PC-3 (cell line): Measurements from ENCODE around the gene CYTH2. TPM values are rescaled to one million over a fixed set of nuclear protein-coding genes. Genes with fewer than 3 reads are reported as not detected.

ENCODE experiments used
- ATAC-seq: fragments of 200-7000 bp; cut with Tn5 transposase; 2 replicates; pipeline ENCODE4 v1.9.1; 2020; ENCODE audit warnings: mild to moderate bottlenecking, moderate library complexity
- BruUV-seq: library from RNA; stranded (reverse); fragments of 400-500 nt; replicated peaks from 2 replicates; lab custom pipeline; 2021; lab: Mats Ljungman, UMichigan
- CTCF ChIA-PET: fragments of 300-600 bp; sonication (Branson Sonifier 250); formaldehyde crosslinking; loops from one replicate; lab custom pipeline; 2022; ENCODE audit warnings: antibody characterized with exemption; lab: Charles Lee
- POLR2A ChIA-PET: fragments of 300-600 bp; sonication (Branson Sonifier 250); formaldehyde crosslinking; loops from one replicate; lab custom pipeline; 2022; ENCODE audit warnings: antibody characterized with exemption; ENCODE audit not compliant: unreplicated experiment; lab: Charles Lee
- DNase-seq: peaks from one replicate; pipeline ENCODE4 v3.0.0-alpha.2; 2015
- H2AFZ ChIP-seq: fragments of 300-600 bp; sonication (generic); 2 replicates; pipeline ENCODE4 v1.6.0; 2016; ENCODE audit warnings: antibody characterized with exemption, low read length
- H3F3A ChIP-seq: fragments of 300-600 bp; sonication (generic); one replicate; pipeline ENCODE4 v1.6.0; 2017; ENCODE audit warnings: antibody characterized with exemption, low read length, control low read depth, mild to moderate bottlenecking; ENCODE audit not compliant: unreplicated experiment
- H3K27ac ChIP-seq: fragments of 300-600 bp; sonication (generic); 2 replicates; pipeline ENCODE4 v1.5.1; 2016; ENCODE audit warnings: mild to moderate bottlenecking, low read length
- H3K27me3 ChIP-seq: fragments of 300-600 bp; sonication (generic); 2 replicates; pipeline ENCODE4 v1.6.1; 2016; ENCODE audit warnings: low read length, mixed read lengths
- H3K36me3 ChIP-seq: fragments of 300-600 bp; sonication (generic); 2 replicates; pipeline ENCODE4 v1.6.1; 2016; ENCODE audit warnings: low read depth, mixed run types, low read length, mixed read lengths
- H3K4me1 ChIP-seq: fragments of 300-600 bp; sonication (generic); 2 replicates; pipeline ENCODE4 v1.5.1; 2016; ENCODE audit warnings: low read length; ENCODE audit not compliant: insufficient read depth
- H3K4me2 ChIP-seq: fragments of 300-600 bp; sonication (generic); 2 replicates; pipeline ENCODE4 v1.6.0; 2016; ENCODE audit warnings: low read length
- H3K4me3 ChIP-seq: fragments of 300-600 bp; sonication (generic); 2 replicates; pipeline ENCODE4 v1.5.1; 2016; ENCODE audit warnings: mild to moderate bottlenecking, low read length, mixed read lengths
- H3K79me2 ChIP-seq: fragments of 300-600 bp; sonication (generic); 2 replicates; pipeline ENCODE4 v1.6.1; 2017; ENCODE audit warnings: low read length, mixed read lengths
- H3K9ac ChIP-seq: fragments of 300-600 bp; sonication (generic); 2 replicates; pipeline ENCODE4 v1.6.0; 2016; ENCODE audit warnings: mild to moderate bottlenecking, low read length
- H3K9me2 ChIP-seq: fragments of 300-600 bp; sonication (generic); replicated peaks from 2 replicates; pipeline ENCODE4 v1.6.1; 2016; ENCODE audit warnings: mixed run types, low read length, mixed read lengths
- H3K9me3 ChIP-seq: fragments of 300-600 bp; sonication (generic); 2 replicates; pipeline ENCODE4 v1.6.1; 2016; ENCODE audit warnings: low read length, mixed read lengths
- H4K20me1 ChIP-seq: fragments of 300-600 bp; sonication (generic); 2 replicates; pipeline ENCODE4 v1.6.1; 2016; ENCODE audit warnings: low read length, mixed read lengths
- EZH2 ChIP-seq: fragments of 300-600 bp; sonication (generic); IDR thresholded peaks from one replicate; pipeline ENCODE4 v1.6.1; 2017; ENCODE audit warnings: antibody characterized with exemption, mild to moderate bottlenecking, low read length; ENCODE audit not compliant: unreplicated experiment
- EZH2phosphoT487 ChIP-seq: fragments of 300-600 bp; sonication (generic); IDR thresholded peaks from 2 replicates; pipeline ENCODE4 v1.6.1; 2018; ENCODE audit warnings: mild to moderate bottlenecking, antibody characterized with exemption, low read length, borderline replicate concordance
- intact Hi-C: fragments of 100-400 bp; cut with micrococcal nuclease; formaldehyde crosslinking; loops from 2 replicates; pipeline ENCODE4 v1.9.0; 2023
- total RNA-seq: library from RNA; depleted of rRNA; stranded (reverse); fragments of >200 nt; gene quantifications from 2 replicates; pipeline ENCODE4 v1.2.3, GENCODE V29; 2014
- TF ChIP-seq, protein P1 (sequence below): fragments of 300-600 bp; sonication (generic); conservative IDR thresholded peaks from 2 replicates; pipeline ENCODE4 v1.5.1; 2017; ENCODE audit warnings: antibody characterized with exemption, low read depth, mild to moderate bottlenecking, low read length

CYTH2 gene
- total RNA-seq, 1 experiment from 2014 or later = 50.5 TPM

GRCh38 chr19:48492925-48493717, 24.0 kb downstream of the CYTH2 start:
- Histone ChIP-seq H3K4me2 (peak overlapping the region; percentile 78), H3F3A (no peaks in the 10 kb centered on the region), H3K9me3 (no peaks in the 10 kb centered on the region), H3K79me2 (peaks cover 4% of the 10 kb centered on the region; the same call in 1 of the 2 replicates), H3K4me1 (peaks cover 13% of the 10 kb centered on the region), H2AFZ (peak overlapping the region; percentile 60; the same call in 1 of the 2 replicates), H3K9ac (peak overlapping the region; percentile 63; the same call in 1 of the 2 replicates), H3K27me3 (no peaks in the 10 kb centered on the region), H3K27ac (no peak overlapping the region), H3K36me3 (no peaks in the 10 kb centered on the region), H4K20me1 (no peaks in the 10 kb centered on the region), H3K9me2 (no peaks in the 10 kb centered on the region), H3K4me3 (peak overlapping the region; percentile 70)
- intact Hi-C loops = no loop called here
- ChIA-PET POLR2A (interaction anchor here (0.6 to 1.4 kb wide), 5 partner anchors 13 to 1437 kb away, joined by 3 to 6 read pairs (median 4); partner anchors contain the start of gene TMEM143), CTCF (interaction anchor here (0.5 to 1.5 kb wide), 4 partner anchors 13 to 114 kb away, joined by 3 to 17 read pairs (median 6); no protein-coding TSS in a partner anchor)
- TF ChIP-seq EZH2phosphoT487 (no peak), EZH2 (no peak)
- TF ChIP-seq, protein P1, sequence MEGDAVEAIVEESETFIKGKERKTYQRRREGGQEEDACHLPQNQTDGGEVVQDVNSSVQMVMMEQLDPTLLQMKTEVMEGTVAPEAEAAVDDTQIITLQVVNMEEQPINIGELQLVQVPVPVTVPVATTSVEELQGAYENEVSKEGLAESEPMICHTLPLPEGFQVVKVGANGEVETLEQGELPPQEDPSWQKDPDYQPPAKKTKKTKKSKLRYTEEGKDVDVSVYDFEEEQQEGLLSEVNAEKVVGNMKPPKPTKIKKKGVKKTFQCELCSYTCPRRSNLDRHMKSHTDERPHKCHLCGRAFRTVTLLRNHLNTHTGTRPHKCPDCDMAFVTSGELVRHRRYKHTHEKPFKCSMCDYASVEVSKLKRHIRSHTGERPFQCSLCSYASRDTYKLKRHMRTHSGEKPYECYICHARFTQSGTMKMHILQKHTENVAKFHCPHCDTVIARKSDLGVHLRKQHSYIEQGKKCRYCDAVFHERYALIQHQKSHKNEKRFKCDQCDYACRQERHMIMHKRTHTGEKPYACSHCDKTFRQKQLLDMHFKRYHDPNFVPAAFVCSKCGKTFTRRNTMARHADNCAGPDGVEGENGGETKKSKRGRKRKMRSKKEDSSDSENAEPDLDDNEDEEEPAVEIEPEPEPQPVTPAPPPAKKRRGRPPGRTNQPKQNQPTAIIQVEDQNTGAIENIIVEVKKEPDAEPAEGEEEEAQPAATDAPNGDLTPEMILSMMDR = no peak
- BruUV-seq = no TSS peak
- DNase-seq (peak; percentile 94), ATAC-seq (peak; percentile 79)

GRCh38 chr19:48493718-48494401, 24.7 kb downstream of the CYTH2 start:
- CTCF ChIA-PET = interaction anchor here (0.5 to 1.5 kb wide), 2 partner anchors 90 to 114 kb away, joined by 3 to 17 read pairs; no protein-coding TSS in a partner anchor
- peaks cover 4% of the 10 kb centered on the region; the same call in 1 of the 2 replicates for H3K79me2 ChIP-seq
- H3K9me2 ChIP-seq = no peaks in the 10 kb centered on the region
- POLR2A ChIA-PET = interaction anchor here (0.6 to 1.4 kb wide), 4 partner anchors 12 to 130 kb away, joined by 3 to 6 read pairs (median 4); partner anchors contain the start of gene TMEM143
- BruUV-seq = no TSS peak
- peak overlapping the region; percentile 70 for H3K4me3 ChIP-seq
- peaks cover 6% of the 10 kb centered on the region for H3K4me1 ChIP-seq
- no peaks in the 10 kb centered on the region for H4K20me1 ChIP-seq
- H2AFZ ChIP-seq = 0 out of 2 replicates have a peak overlapping the region, but pooled peaks have one; percentile 53
- no peaks in the 10 kb centered on the region for H3K27me3 ChIP-seq
- peak overlapping the region; percentile 63; the same call in 1 of the 2 replicates for H3K9ac ChIP-seq
- no peak for TF ChIP-seq EZH2phosphoT487
- TF ChIP-seq, protein P1 = no peak
- TF ChIP-seq EZH2 = no peak
- no peak overlapping the region for H3K27ac ChIP-seq
- DNase-seq (no peak), ATAC-seq (peak; percentile 2; the same call in 1 of the 2 replicates)
- H3K9me3 ChIP-seq = no peaks in the 10 kb centered on the region
- H3K4me2 ChIP-seq = peak overlapping the region; percentile 92
- no peaks in the 10 kb centered on the region for H3F3A ChIP-seq
- no peaks in the 10 kb centered on the region for H3K36me3 ChIP-seq
- intact Hi-C loops = no loop called here
